ENCODE measurements around the gene RWDD3. TPM values are rescaled to one million over a fixed set of nuclear protein-coding genes. Genes with fewer than 3 reads are reported as not detected.

RWDD3 gene
- total RNA-seq, 1 experiment from 2014 or later = 6.1 TPM

DNA sequence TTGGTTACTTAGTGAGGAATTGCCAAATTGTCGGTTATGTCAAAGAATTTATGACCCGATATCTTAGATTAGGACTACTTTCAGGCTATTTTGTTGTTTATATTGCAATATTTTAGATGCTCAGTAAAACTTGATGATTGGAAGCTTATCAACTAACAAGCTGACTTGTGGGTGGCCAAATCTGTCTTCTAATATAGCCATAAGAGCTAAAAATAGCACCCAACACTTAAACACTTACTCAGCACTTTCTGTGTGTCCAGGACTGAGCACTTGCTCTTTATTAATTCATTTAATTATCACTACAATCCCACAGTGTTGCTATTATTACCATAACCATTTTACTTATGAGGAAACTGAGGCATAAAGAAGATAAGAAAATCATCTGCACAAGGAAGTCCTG is 50.4 kb downstream of the RWDD3 start:
- ATAC-seq (no peak), DNase-seq (ENCODE audit: low read depth, low spot score) (no peak)
- BruUV-seq (replicated peaks) = no TSS peak
- intact Hi-C loops (cut with micrococcal nuclease; ENCODE audit: unreplicated experiment) = no loop called here
- CTCF ChIA-PET = no interaction called here
- Histone ChIP-seq H3K36me3 (ENCODE audit: control insufficient read depth, insufficient read depth, low read length) (no peaks in the 10 kb centered on the region), H3K4me1 (ENCODE audit: control insufficient read depth, insufficient read depth, low read length) (no peaks in the 10 kb centered on the region), H3K9me3 (ENCODE audit: control insufficient read depth, insufficient read depth, low read depth, low read length) (no peaks in the 10 kb centered on the region), H3K27ac (ENCODE audit: low read length) (no peak overlapping the region), H3K4me3 (ENCODE audit: low read depth in 2 of 2, low read length in 2 of 2) (no peak overlapping the region), H3K27me3 (ENCODE audit: control insufficient read depth, insufficient read depth, low read length) (no peaks in the 10 kb centered on the region)
- POLR2A ChIA-PET = no interaction called here
- in situ Hi-C loops (cut with HindIII; ENCODE audit: low pct_unique_long_range_greater_than_20kb, low sequenced_read_pairs) = no loop called here
- TF ChIP-seq, protein P1, sequence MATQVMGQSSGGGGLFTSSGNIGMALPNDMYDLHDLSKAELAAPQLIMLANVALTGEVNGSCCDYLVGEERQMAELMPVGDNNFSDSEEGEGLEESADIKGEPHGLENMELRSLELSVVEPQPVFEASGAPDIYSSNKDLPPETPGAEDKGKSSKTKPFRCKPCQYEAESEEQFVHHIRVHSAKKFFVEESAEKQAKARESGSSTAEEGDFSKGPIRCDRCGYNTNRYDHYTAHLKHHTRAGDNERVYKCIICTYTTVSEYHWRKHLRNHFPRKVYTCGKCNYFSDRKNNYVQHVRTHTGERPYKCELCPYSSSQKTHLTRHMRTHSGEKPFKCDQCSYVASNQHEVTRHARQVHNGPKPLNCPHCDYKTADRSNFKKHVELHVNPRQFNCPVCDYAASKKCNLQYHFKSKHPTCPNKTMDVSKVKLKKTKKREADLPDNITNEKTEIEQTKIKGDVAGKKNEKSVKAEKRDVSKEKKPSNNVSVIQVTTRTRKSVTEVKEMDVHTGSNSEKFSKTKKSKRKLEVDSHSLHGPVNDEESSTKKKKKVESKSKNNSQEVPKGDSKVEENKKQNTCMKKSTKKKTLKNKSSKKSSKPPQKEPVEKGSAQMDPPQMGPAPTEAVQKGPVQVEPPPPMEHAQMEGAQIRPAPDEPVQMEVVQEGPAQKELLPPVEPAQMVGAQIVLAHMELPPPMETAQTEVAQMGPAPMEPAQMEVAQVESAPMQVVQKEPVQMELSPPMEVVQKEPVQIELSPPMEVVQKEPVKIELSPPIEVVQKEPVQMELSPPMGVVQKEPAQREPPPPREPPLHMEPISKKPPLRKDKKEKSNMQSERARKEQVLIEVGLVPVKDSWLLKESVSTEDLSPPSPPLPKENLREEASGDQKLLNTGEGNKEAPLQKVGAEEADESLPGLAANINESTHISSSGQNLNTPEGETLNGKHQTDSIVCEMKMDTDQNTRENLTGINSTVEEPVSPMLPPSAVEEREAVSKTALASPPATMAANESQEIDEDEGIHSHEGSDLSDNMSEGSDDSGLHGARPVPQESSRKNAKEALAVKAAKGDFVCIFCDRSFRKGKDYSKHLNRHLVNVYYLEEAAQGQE (IDR thresholded peaks at IDR 0.05; ENCODE audit: insufficient read depth in 1 of 2, low read depth in 2 of 2, low read length in 1 of 2) = no peak

DNA sequence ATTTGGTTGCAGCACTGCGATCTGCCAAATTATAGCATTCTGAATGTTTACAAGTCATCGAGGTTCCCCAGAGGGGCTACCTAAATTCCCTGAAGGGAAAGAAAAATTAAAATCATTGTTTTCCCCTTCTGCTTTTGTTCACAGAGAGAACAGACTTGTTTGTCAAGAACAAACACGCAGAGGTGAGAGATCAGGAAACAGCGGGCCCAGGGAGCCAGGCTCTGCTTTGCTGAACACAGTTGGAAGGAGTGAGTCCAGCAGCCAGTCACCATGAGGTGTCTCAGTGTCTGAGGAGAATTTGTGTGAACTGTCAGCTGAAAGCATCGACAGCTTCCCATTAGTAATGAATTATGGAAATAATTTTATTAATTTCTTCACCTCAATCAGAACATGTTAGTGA is 52.5 kb downstream of the RWDD3 start:
- CTCF ChIA-PET = interaction anchor here (0.6 kb wide), 1 partner anchor 1299 kb away, joined by 3 read pairs; no protein-coding TSS in a partner anchor
- BruUV-seq (replicated peaks) = no TSS peak
- ATAC-seq = no peak

More for the DNA sequence above, 52.5 kb downstream of the RWDD3 start:
- DNase-seq (ENCODE audit: low read depth, low spot score) = no peak
- intact Hi-C loops (cut with micrococcal nuclease; ENCODE audit: unreplicated experiment) (no loop called here), in situ Hi-C loops (cut with HindIII; ENCODE audit: low pct_unique_long_range_greater_than_20kb, low sequenced_read_pairs) (no loop called here)
- Histone ChIP-seq H3K4me3 (ENCODE audit: low read depth in 2 of 2, low read length in 2 of 2) (no peak overlapping the region), H3K36me3 (ENCODE audit: control insufficient read depth, insufficient read depth, low read length) (no peaks in the 10 kb centered on the region), H3K27me3 (ENCODE audit: control insufficient read depth, insufficient read depth, low read length) (no peaks in the 10 kb centered on the region), H3K4me1 (ENCODE audit: control insufficient read depth, insufficient read depth, low read length) (no peaks in the 10 kb centered on the region), H3K9me3 (ENCODE audit: control insufficient read depth, insufficient read depth, low read depth, low read length) (no peaks in the 10 kb centered on the region), H3K27ac (ENCODE audit: low read length) (no peak overlapping the region)
- POLR2A ChIA-PET = no interaction called here
- TF ChIP-seq SIN3A (IDR thresholded peaks at IDR 0.05; ENCODE audit: borderline replicate concordance, insufficient read depth, low read depth, low read length) (no peak), CTCF (IDR thresholded peaks at IDR 0.05) (no peak), TCF7L2 (IDR thresholded peaks at IDR 0.05; ENCODE audit: low read depth, low read length) (no peak), POLR2AphosphoS5 (IDR thresholded peaks at IDR 0.05; ENCODE audit: low read depth, low read length) (no peak)
- TF ChIP-seq, protein P1 (IDR thresholded peaks at IDR 0.05; ENCODE audit: insufficient read depth in 1 of 2, low read depth in 2 of 2, low read length in 1 of 2) = no peak
